ENCODE results near the gene KLF4.

Gene KLF4

GRCh38 chr9:107447834-107448233 is 41.7 kb downstream of the KLF4 start:
- no peak for DNase-seq (ENCODE audit: low spot score)

- no peak for DNase-seq (ENCODE audit: low spot score)
These were observed 42.5 kb downstream of the KLF4 start for GRCh38 chr9:107447081-107447480.

GRCh38 chr9:107446491-107446890 is 43.1 kb downstream of the KLF4 start:
- DNase-seq (ENCODE audit: low spot score) = no peak

GRCh38 chr9:107443786-107444185 is 45.8 kb downstream of the KLF4 start:
- no peak for DNase-seq (ENCODE audit: low spot score)

GRCh38 chr9:107439991-107440456 is 49.5 kb downstream of the KLF4 start:
- no peak for DNase-seq (ENCODE audit: low spot score)

- no peak for DNase-seq (ENCODE audit: low spot score)
These were observed 51.1 kb downstream of the KLF4 start for GRCh38 chr9:107438211-107439031.

GRCh38 chr9:107437716-107438115 is 51.9 kb downstream of the KLF4 start:
- DNase-seq (ENCODE audit: low spot score) = no peak

- DNase-seq (ENCODE audit: low spot score) = no peak
These were observed 54.2 kb downstream of the KLF4 start for GRCh38 chr9:107435415-107435814.
